Heart left ventricle (tissue), 16 donors: Measurements from ENCODE around the gene PRKN. TPM values are rescaled to one million over a fixed set of nuclear protein-coding genes. Genes with fewer than 3 reads are reported as not detected.

Experiments
- ATAC-seq, 4 donors: fragments of 200-7000 bp; cut with Tn5 transposase; one replicate each; pipeline ENCODE4 v1.9.1; 2020 to 2022; ENCODE audit warnings: moderate library complexity in 4 of 4, mild to moderate bottlenecking in 3 of 4, moderate number of reproducible peaks in 1 of 4
- DNase-seq, 5 donors: peaks; one replicate each; pipeline ENCODE4 v3.0.0-alpha.2; 2020
- H3K27ac ChIP-seq, 12 donors: fragments of 200-600 bp; sonication (generic) in 4 of 12; one replicate each; pipeline versions ENCODE4 v1.5.0 to v1.8.0; 2016 to 2022; ENCODE audit warnings: mild to moderate bottlenecking in 2 of 12
- H3K27me3 ChIP-seq, 9 donors: fragments of 200-600 bp; sonication (generic) in 2 of 9; one replicate each; pipeline versions ENCODE4 v1.5.1 to v1.8.0; 2016 to 2022; ENCODE audit warnings: mild to moderate bottlenecking in 3 of 9
- H3K36me3 ChIP-seq, 9 donors: fragments of 200-600 bp; sonication (generic) in 2 of 9; one replicate each; pipeline versions ENCODE4 v1.5.0 to v1.8.0; 2018 to 2022; ENCODE audit warnings: mild to moderate bottlenecking in 2 of 9
- H3K4me1 ChIP-seq, 12 donors: fragments of 200-600 bp; sonication (generic) in 4 of 12; one replicate each; pipeline versions ENCODE4 v1.5.0 to v1.8.0; 2016 to 2022; ENCODE audit warnings: mild to moderate bottlenecking in 3 of 12
- H3K4me3 ChIP-seq, 12 donors: fragments of 200-600 bp; sonication (generic) in 4 of 12; one replicate each; pipeline versions ENCODE4 v1.5.0 to v1.8.0; 2017 to 2022; ENCODE audit warnings: mild to moderate bottlenecking in 9 of 12, moderate library complexity in 4 of 12
- H3K9me3 ChIP-seq, 12 donors: fragments of 200-600 bp; sonication (generic) in 4 of 12; one replicate each; pipeline versions ENCODE4 v1.5.0 to v1.8.0; 2016 to 2022; ENCODE audit warnings: mild to moderate bottlenecking in 1 of 12
- CTCF ChIP-seq, 12 donors: fragments of 200-600 bp; sonication (generic) in 4 of 12; IDR thresholded peaks; one replicate each; pipeline versions ENCODE4 v1.5.0 to v1.8.0; 2018 to 2022; ENCODE audit warnings: antibody characterized with exemption in 12 of 12, mild to moderate bottlenecking in 5 of 12
- POLR2A ChIP-seq, 2 donors: fragments of 450-650 bp; IDR thresholded peaks; one replicate each; pipeline ENCODE4 v1.6.1; 2017; ENCODE audit warnings: antibody characterized with exemption in 2 of 2, mild to moderate bottlenecking in 2 of 2, moderate library complexity in 2 of 2
- WGBS, 4 donors: extraction: QIAGEN DNeasy Blood & Tissue Kit in 2 of 4; methylation state at CpG; one replicate each; pipeline versions ENCODE4 v1.1.5 to v1.1.7; 2013 to 2018; 5-methylcytosine and 5-hydroxymethylcytosine counted together
- intact Hi-C, 10 donors: fragments of 100-400 bp; cut with DNase I; formaldehyde crosslinking; loops; one replicate each; pipeline versions ENCODE4 v1.11.1 to v1.14.2; 2022
- polyA plus RNA-seq, 2 donors: library from polyadenylated mRNA; stranded (reverse); fragments of 200-250 nt; gene quantifications; one replicate each; pipeline ENCODE4 v1.2.3, GENCODE V29; 2013
- total RNA-seq, 9 donors: library from RNA; depleted of rRNA in 2 of 9; stranded (reverse); fragments of >200 nt in 2 of 9; fragmentation: NEBNext Ultra II Directional in 3 of 9; extraction: Animal tissue kit (Norgen Biotek cat#: 25700) in 3 of 9; gene quantifications; one replicate each; pipeline versions ENCODE4 v1.1.0 to v1.2.4, GENCODE V29; 2016 to 2023
- donor health status: ischemic (EF 13 %, LVEDD 7.1; RV severe dilation, severe dysfunction).
- donor health status: healthy with polysubstance abuse.
- donor health status: DM: no; HTN: yes; CAD: no.
- donor health status: DM: no; HTN: no; CAD: no.
- donor health status: ischemic (EF 25% LVEDD 6.9; RV normal size, moderate dysfunction).
- donor health status: ischemic (EF 25% LVEDD 5.7; RV mildly dilated, moderate dysfunction).
- donor health status: healthy.
- donor health status: DM: yes; HTN: yes; CAD: no.
- donor health status: ischemic (EF 35%, LVEDD 5.7; RV mildly dilated, moderate dysfunction).
- donor health status: nonischemic (EF 11% LVEDD 7.7; RV severe dilation, severe dysfunction).
- donor health status: DM: yes; HTN: yes; CAD: no.
- donor health status: PGD.
- donor health status: ischemic (EF 29% LVEDD 5.4; RV normal size, mild dysfunction).
- donor health status: nonischemic (EF 23%, LVEDD 6.1; RV moderate dilation, normal function).

Gene PRKN
- total and polyA plus RNA-seq, 11 donors: 3.4 to 32.5 (median 21.2) TPM

DNA sequence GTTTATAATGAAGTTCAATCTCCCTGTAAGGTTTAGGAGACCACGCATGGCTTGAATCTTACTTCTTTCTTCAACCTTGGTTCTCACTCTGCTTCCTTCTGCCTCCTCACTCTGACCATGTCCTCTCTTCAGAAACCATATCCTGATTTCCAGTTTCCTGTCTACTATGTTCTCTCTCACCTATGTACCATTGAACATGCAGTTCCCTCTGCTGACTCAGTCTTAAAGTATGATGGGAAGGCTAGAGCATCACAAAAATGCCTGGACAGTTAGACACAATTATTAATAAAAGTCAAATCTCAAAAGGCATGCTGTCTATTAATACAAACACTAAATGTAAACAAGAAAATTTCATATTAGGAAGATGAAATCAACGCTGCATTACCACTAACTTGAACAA is 151.6 kb downstream of the PRKN start:
- Histone ChIP-seq H3K9me3 (no peaks in the 10 kb centered on the region), H3K36me3 (no peaks in the 10 kb centered on the region), H3K27ac (no peak overlapping the region), H3K27me3 (no peaks in the 10 kb centered on the region), H3K4me1 (peaks cover 0 to 6% (median 0%) of the 10 kb centered on the region in 12 donors), H3K4me3 (no peak overlapping the region)
- TF ChIP-seq CTCF (IDR thresholded peaks at IDR 0.05) (no peak), POLR2A (IDR thresholded peaks at IDR 0.05) (no peak)
- ATAC-seq (no peak), DNase-seq (no peak)
- intact Hi-C loops: no loop called here
- WGBS, 4 donors: 96 to 98% (median 97%) methylated on average over 2 of the region's 2 CpGs

DNA sequence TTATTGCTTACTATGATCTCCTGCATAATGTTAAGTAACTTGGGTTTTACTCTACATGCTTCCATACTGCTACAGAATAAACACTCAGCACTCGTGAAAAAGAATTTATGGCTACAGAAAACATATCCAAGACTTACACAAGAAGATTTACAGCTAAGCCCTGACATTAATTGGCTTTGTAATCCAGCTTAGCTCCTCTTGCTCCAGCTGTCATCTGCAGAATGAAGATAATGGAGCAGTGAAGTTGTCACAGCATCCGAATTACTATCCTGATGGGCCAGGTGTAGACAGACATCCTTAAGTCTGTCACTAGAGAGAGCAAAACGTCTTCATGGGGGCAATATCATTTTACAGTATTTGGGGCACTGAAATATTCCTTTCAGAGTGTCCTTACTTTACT is 155.3 kb downstream of the PRKN start:
- no peak for TF ChIP-seq CTCF (IDR thresholded peaks at IDR 0.05)
- TF ChIP-seq POLR2A (IDR thresholded peaks at IDR 0.05): no peak
- Histone ChIP-seq H3K9me3 (peaks cover 0 to 15% (median 1%) of the 10 kb centered on the region in 12 donors), H3K36me3 (peaks cover 0 to 6% (median 0%) of the 10 kb centered on the region in 9 donors), H3K4me1 (no peaks in the 10 kb centered on the region), H3K27ac (no peak overlapping the region), H3K27me3 (no peaks in the 10 kb centered on the region), H3K4me3 (no peak overlapping the region)
- intact Hi-C loops: no loop called here
- DNase-seq (no peak), ATAC-seq (no peak)
- 51 to 66% (median 62%) methylated on average over 3 of the region's 3 CpGs for WGBS, 4 donors

DNA sequence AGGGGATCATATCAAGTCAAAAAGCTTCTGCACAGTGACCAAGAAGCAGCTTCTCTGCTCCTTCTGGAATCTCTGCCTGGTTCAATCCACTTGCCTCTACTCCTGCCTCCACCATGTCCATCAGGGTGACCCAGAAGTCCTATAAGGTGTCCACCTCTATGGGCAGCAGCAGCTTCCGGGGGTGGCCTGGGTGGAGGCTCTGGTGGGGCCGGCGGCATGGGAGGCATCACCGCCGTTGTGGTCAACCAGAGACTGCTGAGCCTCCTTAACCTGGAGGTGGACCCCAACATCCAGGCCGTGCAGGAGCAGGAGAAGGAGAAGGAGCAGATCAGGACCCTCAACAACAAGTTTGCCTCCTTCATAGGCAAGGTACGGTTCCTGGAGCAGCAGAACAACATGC is 159.3 kb downstream of the PRKN start:
- Histone ChIP-seq H3K4me1 (no peaks in the 10 kb centered on the region), H3K4me3 (no peak overlapping the region), H3K27ac (no peak overlapping the region), H3K9me3 (peaks cover 0 to 54% (median 5%) of the 10 kb centered on the region in 12 donors), H3K36me3 (peaks cover 0 to 6% (median 0%) of the 10 kb centered on the region in 9 donors), H3K27me3 (no peaks in the 10 kb centered on the region)
- WGBS, 4 donors: 96 to 100% (median 98%) methylated on average over 3 to 7 of the region's 7 CpGs
- TF ChIP-seq CTCF (IDR thresholded peaks at IDR 0.05): no peak
- no peak for TF ChIP-seq POLR2A (IDR thresholded peaks at IDR 0.05)
- ATAC-seq (no peak), DNase-seq (no peak)
- intact Hi-C loops: no loop called here

- DNase-seq (no peak), ATAC-seq (no peak)
- Histone ChIP-seq H3K4me1 (no peaks in the 10 kb centered on the region), H3K4me3 (no peak overlapping the region), H3K9me3 (peaks cover 0 to 39% (median 6%) of the 10 kb centered on the region in 12 donors), H3K36me3 (no peaks in the 10 kb centered on the region), H3K27ac (no peak overlapping the region), H3K27me3 (no peaks in the 10 kb centered on the region)
- 97 to 100% (median 98%) methylated on average over 3 of the region's 3 CpGs for WGBS, 4 donors
- intact Hi-C loops: no loop called here
- TF ChIP-seq POLR2A (IDR thresholded peaks at IDR 0.05) (no peak), CTCF (IDR thresholded peaks at IDR 0.05) (no peak)
Measured at GRCh38 chr6:162562041-162562440, 165.5 kb downstream of the PRKN start.
